ENCODE results near the gene LRG1. TPM values are rescaled to one million over a fixed set of nuclear protein-coding genes. Genes with fewer than 3 reads are reported as not detected.

LRG1 gene
- polyA plus RNA-seq (2011; rRNA removed), result 0.05 and 0.07 TPM in 2 replicates
- not detected in 2 replicates for polyA minus RNA-seq (2011; rRNA and poly(A)+ RNA removed)

GRCh38 chr19:4539693-4540581 lies at the start of gene LRG1:
Gene LRG1, minus strand, starts transcription at chr19:4540036. Its CDS starts 23 bp downstream, at chr19:4540013.
- no peak for TF ChIP-seq CTCF (IDR thresholded peaks at IDR 0.05; ENCODE audit: low read depth, low read length)
- POLR2A ChIA-PET, result interaction anchor here (0.6 kb wide), 1 partner anchor 78 kb away, joined by 4 read pairs; no protein-coding TSS in a partner anchor

GRCh38 chr19:4588291-4588761 lies 48.5 kb upstream of the LRG1 start:
- no peak for DNase-seq (ENCODE audit: low read depth, low spot score)
- H3K9me3 ChIP-seq (ENCODE audit: control insufficient read depth, insufficient read depth, low read length), result no peaks in the 10 kb centered on the region; the same call in 1 of the 2 replicates
- TF ChIP-seq CTCF (IDR thresholded peaks at IDR 0.05; ENCODE audit: low read depth, low read length), result no peak
- no peak overlapping the region for H3K27ac ChIP-seq (ENCODE audit: low read depth, low read length)
- ChIA-PET POLR2A (no interaction called here), CTCF (no interaction called here)
- H3K4me3 ChIP-seq (ENCODE audit: low read depth, low read length), result no peak overlapping the region
- peaks cover 17% of the 10 kb centered on the region for H3K27me3 ChIP-seq (ENCODE audit: control insufficient read depth, insufficient read depth, low read length)

More at GRCh38 chr19:4539693-4540581, at the start of gene LRG1:
- DNase-seq (ENCODE audit: low read depth, low spot score), result no peak
- peaks cover 4% of the 10 kb centered on the region for H3K9me3 ChIP-seq (ENCODE audit: control insufficient read depth, insufficient read depth, low read length)
- CTCF ChIA-PET, result interaction anchor here (1.1 to 1.2 kb wide), 3 partner anchors 15 to 96 kb away, joined by 3 to 8 read pairs (median 4); no protein-coding TSS in a partner anchor
- peaks cover 15% of the 10 kb centered on the region for H3K27me3 ChIP-seq (ENCODE audit: control insufficient read depth, insufficient read depth, low read length)
- H3K4me3 ChIP-seq (ENCODE audit: low read depth, low read length), result no peak within 1 kb of the TSS
- H3K27ac ChIP-seq (ENCODE audit: low read depth, low read length), result no peak within 1 kb of the TSS

GRCh38 chr19:4587527-4587926 lies 47.7 kb upstream of the LRG1 start:
- no peak for TF ChIP-seq CTCF (IDR thresholded peaks at IDR 0.05; ENCODE audit: low read depth, low read length)
- CTCF ChIA-PET, result interaction anchor here (0.6 to 3.1 kb wide), 2 partner anchors 11 to 45 kb away, joined by 3 to 19 read pairs; no protein-coding TSS in a partner anchor
- no peak for DNase-seq (ENCODE audit: low read depth, low spot score)
- no peaks in the 10 kb centered on the region; the same call in 1 of the 2 replicates for H3K9me3 ChIP-seq (ENCODE audit: control insufficient read depth, insufficient read depth, low read length)
- peaks cover 17% of the 10 kb centered on the region for H3K27me3 ChIP-seq (ENCODE audit: control insufficient read depth, insufficient read depth, low read length)
- H3K4me3 ChIP-seq (ENCODE audit: low read depth, low read length), result no peak overlapping the region
- POLR2A ChIA-PET, result interaction anchor here (0.5 kb wide), 1 partner anchor 815 kb away, joined by 4 read pairs; no protein-coding TSS in a partner anchor
- no peak overlapping the region for H3K27ac ChIP-seq (ENCODE audit: low read depth, low read length)

GRCh38 chr19:4586691-4587090 lies 46.9 kb upstream of the LRG1 start:
- ChIA-PET CTCF (interaction anchor here (1.3 to 3.1 kb wide), 2 partner anchors 10 to 51 kb away, joined by 5 to 19 read pairs; no protein-coding TSS in a partner anchor), POLR2A (interaction anchor here (0.5 kb wide), 1 partner anchor 814 kb away, joined by 4 read pairs; no protein-coding TSS in a partner anchor)
- Histone ChIP-seq H3K27me3 (ENCODE audit: control insufficient read depth, insufficient read depth, low read length) (peaks cover 23% of the 10 kb centered on the region), H3K9me3 (ENCODE audit: control insufficient read depth, insufficient read depth, low read length) (no peaks in the 10 kb centered on the region; the same call in 1 of the 2 replicates), H3K4me3 (ENCODE audit: low read depth, low read length) (no peak overlapping the region), H3K27ac (ENCODE audit: low read depth, low read length) (no peak overlapping the region)
- no peak for TF ChIP-seq CTCF (IDR thresholded peaks at IDR 0.05; ENCODE audit: low read depth, low read length)
- DNase-seq (ENCODE audit: low read depth, low spot score), result no peak
